Natural killer cell (primary cell): ENCODE data around the gene MOB3C. TPM values are rescaled to one million over a fixed set of nuclear protein-coding genes. Genes with fewer than 3 reads are reported as not detected.

Experiments
- ATAC-seq, 3 donors: fragments of 150-1000 bp in 2 of 3; fragments of 200-7000 bp in 1 of 3; cut with Tn5 transposase; 1 replicate in 1 of 3; 2 replicates in 2 of 3; pipeline ENCODE4 v1.10.0; 2021; ENCODE audit warnings: mild to moderate bottlenecking in 2 of 3, moderate library complexity in 2 of 3
- DNase-seq, 2 donors: peaks; one replicate each; pipeline versions ENCODE4 v3.0.0 to v3.0.0-alpha.2; 2013 to 2021; ENCODE audit warnings: mixed read lengths in 1 of 2
- H3K27ac ChIP-seq: one replicate; pipeline ENCODE4 v1.5.1; 2013; ENCODE audit warnings: mild to moderate bottlenecking, low read length
- H3K27me3 ChIP-seq: one replicate; pipeline ENCODE4 v1.6.1; 2013; ENCODE audit warnings: low read length; ENCODE audit not compliant: control insufficient read depth, insufficient read depth
- H3K36me3 ChIP-seq: one replicate; pipeline ENCODE4 v1.6.1; 2013; ENCODE audit warnings: low read length; ENCODE audit not compliant: control insufficient read depth, insufficient read depth
- H3K4me1 ChIP-seq: one replicate; pipeline ENCODE4 v1.6.1; 2013; ENCODE audit warnings: low read length; ENCODE audit not compliant: control insufficient read depth, insufficient read depth
- H3K4me3 ChIP-seq: one replicate; pipeline ENCODE4 v1.5.1; 2013; ENCODE audit warnings: low read length
- H3K9me3 ChIP-seq: one replicate; pipeline ENCODE4 v1.6.1; 2013; ENCODE audit warnings: low read length; ENCODE audit not compliant: control insufficient read depth, insufficient read depth
- H3K27ac Mint-ChIP-seq, 2 donors: one replicate each; pipeline ENCODE4 v1.8.0; 2022; ENCODE audit warnings: mild to moderate bottlenecking in 2 of 2, mixed read lengths in 2 of 2, moderate library complexity in 1 of 2
- H3K27me3 Mint-ChIP-seq, 2 donors: one replicate each; pipeline ENCODE4 v1.8.0; 2022; ENCODE audit warnings: low read depth in 2 of 2, mixed read lengths in 2 of 2
- H3K36me3 Mint-ChIP-seq: one replicate; pipeline ENCODE4 v1.8.0; 2022; ENCODE audit warnings: mixed read lengths
- H3K4me1 Mint-ChIP-seq, 2 donors: one replicate each; pipeline ENCODE4 v1.8.0; 2022; ENCODE audit warnings: mixed read lengths in 2 of 2
- H3K4me3 Mint-ChIP-seq: one replicate; pipeline ENCODE4 v1.8.0; 2022; ENCODE audit warnings: mild to moderate bottlenecking, moderate library complexity, mixed read lengths
- H3K9me3 Mint-ChIP-seq, 2 donors: one replicate each; pipeline ENCODE4 v1.8.0; 2022; ENCODE audit warnings: mixed read lengths in 2 of 2
- WGBS: methylation state at CpG from one replicate; pipeline ENCODE4 v1.1.7; 2013; ENCODE audit warnings: missing lambda C conversion rate; ENCODE audit not compliant: insufficient coverage; 5-methylcytosine and 5-hydroxymethylcytosine counted together
- intact Hi-C: fragments of 100-400 bp; cut with micrococcal nuclease; formaldehyde crosslinking; loops from one replicate; pipeline ENCODE4 v1.14.2; 2022
- total RNA-seq, 4 donors: library from RNA; stranded (reverse); fragments of 120-200 nt in 1 of 4; gene quantifications; one replicate each; pipeline versions ENCODE4 v1.2.3 to v1.2.4, GENCODE V29; 2013 to 2022
- TF ChIP-seq, protein P1 (sequence below): fragments of 200-600 bp; IDR thresholded peaks from one replicate; pipeline ENCODE4 v1.8.0; 2022; ENCODE audit warnings: antibody characterized with exemption

The MOB3C gene
- total RNA-seq, 3 donors from 2014 or later (not counting 1 experiment from before 2014, with no cell fraction given): 16.7 to 25.1 (median 19.2) TPM

DNA sequence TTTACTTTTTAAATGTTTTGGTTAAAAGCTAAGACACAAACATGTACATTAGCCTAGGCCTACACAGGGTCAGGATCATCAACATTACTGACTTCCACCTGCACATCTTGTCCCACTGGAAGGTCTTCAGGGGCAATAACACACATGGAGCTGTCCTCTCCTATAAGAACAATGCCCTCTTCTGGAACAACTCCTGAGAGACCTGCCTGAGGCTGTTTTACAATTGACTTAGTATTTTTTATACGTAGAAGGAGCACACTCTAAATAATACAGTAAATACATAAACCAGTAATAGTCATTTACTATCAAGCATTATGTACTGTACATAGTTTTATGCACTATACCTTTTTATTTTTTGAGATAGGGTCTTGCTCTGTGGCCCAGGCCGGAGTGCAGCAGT lies 14.1 kb upstream of the MOB3C start:
- peaks cover 19% of the 10 kb centered on the region for H3K36me3 Mint-ChIP-seq

DNA sequence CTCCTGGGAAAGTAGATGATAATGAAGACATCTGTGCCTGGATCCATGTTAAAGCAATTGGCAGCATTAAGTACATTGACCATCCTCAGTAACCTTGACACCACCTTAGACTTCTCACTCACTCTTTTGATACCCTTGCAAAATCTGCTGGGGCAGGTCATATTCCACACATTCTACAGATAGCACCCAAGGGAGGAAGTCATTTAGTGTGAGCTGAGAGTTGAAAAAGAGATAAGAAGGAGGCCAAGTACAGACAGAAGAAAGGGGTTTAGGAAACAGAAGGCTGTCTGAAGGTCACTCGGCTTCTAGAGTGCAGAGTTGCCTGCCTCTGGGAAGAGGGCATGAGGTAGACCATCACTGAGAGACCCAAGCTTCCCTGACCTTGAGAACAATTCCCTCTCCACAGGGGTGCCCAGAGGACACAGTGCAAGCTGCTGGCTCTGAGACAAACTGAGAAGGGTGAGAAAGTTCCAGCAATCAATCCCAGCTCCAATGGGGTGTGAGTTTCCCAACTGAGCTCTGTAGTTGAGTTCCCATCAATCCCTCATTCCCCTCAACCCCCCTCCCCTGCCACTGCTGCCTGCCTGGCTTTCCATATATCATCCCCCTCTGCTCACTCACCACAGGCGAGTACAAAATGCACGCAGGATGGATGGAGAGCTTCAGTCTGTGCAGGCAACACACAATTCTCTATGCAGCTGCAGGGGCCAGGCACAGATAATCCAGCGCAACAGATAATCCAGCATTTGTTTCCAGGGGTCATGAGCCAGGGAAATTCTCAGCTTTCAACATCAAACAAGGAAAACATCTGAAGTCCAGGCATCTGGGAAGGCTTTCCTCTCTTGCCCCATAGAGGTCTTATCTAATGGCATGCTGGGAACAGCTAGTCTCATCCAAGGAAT lies 7.4 kb upstream of the MOB3C start:
- Histone ChIP-seq H3K36me3 (no peaks in the 10 kb centered on the region), H3K27ac (no peak overlapping the region), H3K4me1 (no peaks in the 10 kb centered on the region), H3K4me3 (no peak overlapping the region), H3K9me3 (no peaks in the 10 kb centered on the region), H3K27me3 (no peaks in the 10 kb centered on the region)
- Mint-ChIP-seq H3K27ac (no peak overlapping the region), H3K36me3 (no peaks in the 10 kb centered on the region), H3K4me1 (no peaks in the 10 kb centered on the region), H3K9me3 (no peaks in the 10 kb centered on the region), H3K4me3 (no peak overlapping the region), H3K27me3 (no peaks in the 10 kb centered on the region)
- intact Hi-C loops: no loop called here
- DNase-seq (no peak), ATAC-seq (no peak)
- TF ChIP-seq, protein P1, sequence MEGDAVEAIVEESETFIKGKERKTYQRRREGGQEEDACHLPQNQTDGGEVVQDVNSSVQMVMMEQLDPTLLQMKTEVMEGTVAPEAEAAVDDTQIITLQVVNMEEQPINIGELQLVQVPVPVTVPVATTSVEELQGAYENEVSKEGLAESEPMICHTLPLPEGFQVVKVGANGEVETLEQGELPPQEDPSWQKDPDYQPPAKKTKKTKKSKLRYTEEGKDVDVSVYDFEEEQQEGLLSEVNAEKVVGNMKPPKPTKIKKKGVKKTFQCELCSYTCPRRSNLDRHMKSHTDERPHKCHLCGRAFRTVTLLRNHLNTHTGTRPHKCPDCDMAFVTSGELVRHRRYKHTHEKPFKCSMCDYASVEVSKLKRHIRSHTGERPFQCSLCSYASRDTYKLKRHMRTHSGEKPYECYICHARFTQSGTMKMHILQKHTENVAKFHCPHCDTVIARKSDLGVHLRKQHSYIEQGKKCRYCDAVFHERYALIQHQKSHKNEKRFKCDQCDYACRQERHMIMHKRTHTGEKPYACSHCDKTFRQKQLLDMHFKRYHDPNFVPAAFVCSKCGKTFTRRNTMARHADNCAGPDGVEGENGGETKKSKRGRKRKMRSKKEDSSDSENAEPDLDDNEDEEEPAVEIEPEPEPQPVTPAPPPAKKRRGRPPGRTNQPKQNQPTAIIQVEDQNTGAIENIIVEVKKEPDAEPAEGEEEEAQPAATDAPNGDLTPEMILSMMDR: no peak
- WGBS: 90% methylated on average over 4 of the region's 4 CpGs

More for the DNA sequence above, 14.1 kb upstream of the MOB3C start:
- Mint-ChIP-seq H3K27ac (no peak overlapping the region), H3K4me1 (no peaks in the 10 kb centered on the region), H3K4me3 (no peak overlapping the region), H3K9me3 (no peaks in the 10 kb centered on the region), H3K27me3 (no peaks in the 10 kb centered on the region)
- no peak for ATAC-seq
- WGBS: 100% methylated on average over 1 of the region's 2 CpGs
- TF ChIP-seq, protein P1: no peak
- no peaks in the 10 kb centered on the region for H3K4me1 ChIP-seq
- no peak overlapping the region for H3K27ac ChIP-seq
- peaks cover 27% of the 10 kb centered on the region for H3K36me3 ChIP-seq
- no peaks in the 10 kb centered on the region for H3K9me3 ChIP-seq
- intact Hi-C loops: no loop called here
- H3K27me3 ChIP-seq: no peaks in the 10 kb centered on the region
- no peak overlapping the region for H3K4me3 ChIP-seq
- no peak for DNase-seq

DNA sequence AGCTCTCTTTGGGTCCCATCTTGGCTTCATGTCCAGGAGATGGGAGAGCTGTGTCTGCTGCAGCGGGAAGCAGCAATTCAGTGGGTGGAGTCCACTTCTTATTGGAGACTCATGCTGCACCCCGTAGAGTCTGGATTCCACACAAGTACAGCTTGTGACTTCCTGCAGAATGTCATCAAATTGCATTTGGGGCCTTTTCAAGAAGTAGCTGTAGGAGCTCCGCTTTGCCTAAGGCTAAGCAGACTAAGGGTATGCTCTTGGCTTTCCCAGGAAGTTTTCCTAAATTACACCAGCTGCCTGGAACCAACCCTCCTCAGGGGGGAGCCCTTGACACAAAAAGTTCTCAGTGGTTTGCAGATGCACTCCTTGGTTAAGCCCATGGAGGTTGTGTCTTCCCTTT lies 5.7 kb upstream of the MOB3C start:
- H3K36me3 ChIP-seq: no peaks in the 10 kb centered on the region
- intact Hi-C loops: no loop called here
- WGBS: 82% methylated on average over 3 of the region's 3 CpGs

More for the DNA sequence above, 5.7 kb upstream of the MOB3C start:
- peaks cover 4 to 5% of the 10 kb centered on the region in 2 donors for H3K4me1 Mint-ChIP-seq
- H3K9me3 Mint-ChIP-seq: no peaks in the 10 kb centered on the region
- H3K27me3 Mint-ChIP-seq: no peaks in the 10 kb centered on the region
- no peak for DNase-seq
- H3K4me3 ChIP-seq: no peak overlapping the region
- H3K27me3 ChIP-seq: no peaks in the 10 kb centered on the region
- no peak overlapping the region for H3K27ac Mint-ChIP-seq
- TF ChIP-seq, protein P1: no peak
- H3K4me3 Mint-ChIP-seq: no peak overlapping the region
- H3K27ac ChIP-seq: no peak overlapping the region
- H3K4me1 ChIP-seq: peaks cover 3% of the 10 kb centered on the region
- no peak for ATAC-seq
- no peaks in the 10 kb centered on the region for H3K9me3 ChIP-seq
- H3K36me3 Mint-ChIP-seq: no peaks in the 10 kb centered on the region
